ENCODE measurements around the gene RPS6KL1. TPM values are rescaled to one million over a fixed set of nuclear protein-coding genes. Genes with fewer than 3 reads are reported as not detected.

Gene RPS6KL1
- total RNA-seq, 3 donors from 2014 or later, result 7.7 to 12.7 (median 11.5) TPM

GRCh38 chr14:74921053-74921620 lies 1.9 kb downstream of the RPS6KL1 start:
- DNase-seq (no peak), ATAC-seq (no peak)
- Histone ChIP-seq H3K36me3 (ENCODE audit: low read depth) (no peaks in the 10 kb centered on the region), H3K9me3 (no peaks in the 10 kb centered on the region), H3K4me1 (ENCODE audit: low read depth) (peaks cover 5% of the 10 kb centered on the region), H3K4me3 (no peak overlapping the region)
- no peak for TF ChIP-seq CTCF (IDR thresholded peaks at IDR 0.05)
- intact Hi-C loops (cut with DNase I, micrococcal nuclease), result no loop called here

- H3K4me3 ChIP-seq, result no peak overlapping the region
- H3K9me3 ChIP-seq, result no peaks in the 10 kb centered on the region
- no peaks in the 10 kb centered on the region for H3K36me3 ChIP-seq (ENCODE audit: low read depth)
- ATAC-seq, result no peak
- DNase-seq, result no peak
- H3K4me1 ChIP-seq (ENCODE audit: low read depth), result peaks cover 5% of the 10 kb centered on the region
- TF ChIP-seq CTCF (IDR thresholded peaks at IDR 0.05), result no peak
- intact Hi-C loops (cut with DNase I, micrococcal nuclease), result no loop called here
Measured at GRCh38 chr14:74920281-74920680, 2.8 kb downstream of the RPS6KL1 start.

GRCh38 chr14:74919421-74920165 lies 3.5 kb downstream of the RPS6KL1 start:
- Histone ChIP-seq H3K4me3 (no peak overlapping the region), H3K9me3 (no peaks in the 10 kb centered on the region), H3K36me3 (ENCODE audit: low read depth) (no peaks in the 10 kb centered on the region), H3K4me1 (ENCODE audit: low read depth) (peaks cover 5% of the 10 kb centered on the region)
- DNase-seq (no peak), ATAC-seq (no peak)
- intact Hi-C loops (cut with DNase I, micrococcal nuclease), result no loop called here
- no peak for TF ChIP-seq CTCF (IDR thresholded peaks at IDR 0.05)

GRCh38 chr14:74918380-74918779 lies 4.7 kb downstream of the RPS6KL1 start:
- Histone ChIP-seq H3K4me3 (no peak overlapping the region), H3K9me3 (no peaks in the 10 kb centered on the region), H3K36me3 (ENCODE audit: low read depth) (no peaks in the 10 kb centered on the region), H3K4me1 (ENCODE audit: low read depth) (peaks cover 5% of the 10 kb centered on the region)
- DNase-seq, result no peak
- intact Hi-C loops (cut with DNase I, micrococcal nuclease), result no loop called here
- TF ChIP-seq CTCF (IDR thresholded peaks at IDR 0.05), result no peak
- ATAC-seq, result no peak

- H3K9me3 ChIP-seq, result no peaks in the 10 kb centered on the region
- TF ChIP-seq CTCF (IDR thresholded peaks at IDR 0.05), result no peak
- intact Hi-C loops (cut with DNase I, micrococcal nuclease), result no loop called here
- H3K4me1 ChIP-seq (ENCODE audit: low read depth), result peaks cover 5% of the 10 kb centered on the region
- no peak for DNase-seq
- no peaks in the 10 kb centered on the region for H3K36me3 ChIP-seq (ENCODE audit: low read depth)
- no peak overlapping the region for H3K4me3 ChIP-seq
- ATAC-seq, result no peak
Measured at GRCh38 chr14:74917646-74918081, 5.4 kb downstream of the RPS6KL1 start.
